Measurements from ENCODE around the gene MGAT5B. TPM values are rescaled to one million over a fixed set of nuclear protein-coding genes. Genes with fewer than 3 reads are reported as not detected.

Gene MGAT5B
- total and polyA plus RNA-seq, 2 of the 13 experiments (the other 11 are each of a cell fraction or from before 2014, with no cell fraction given): 0.07 to 0.13 TPM

DNA sequence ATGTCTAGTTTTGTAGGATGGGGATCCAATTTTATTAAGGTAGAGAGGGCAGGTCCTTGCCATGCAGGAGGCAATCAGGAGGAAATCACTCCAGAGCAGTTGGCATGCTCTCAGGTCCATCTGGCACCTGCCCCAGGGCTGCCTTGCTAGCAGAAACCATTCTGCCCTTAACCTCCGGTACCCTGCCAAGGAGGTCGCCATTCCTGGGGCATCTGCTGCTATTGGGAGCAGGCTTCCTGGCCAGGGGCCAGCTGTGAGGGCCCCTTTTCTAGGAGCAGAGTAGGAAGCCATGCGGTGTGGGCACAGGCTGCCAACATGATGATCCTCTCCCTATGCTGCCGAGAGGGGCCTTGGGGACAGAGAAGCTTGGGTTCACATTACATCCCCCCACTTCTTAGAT lies 47.6 kb upstream of the MGAT5B start:
- in situ Hi-C loops (cut with HindIII; ENCODE audit: extremely low pct_ligation_motif_present, low pct_unique_long_range_greater_than_20kb): loop anchor here (10.0 kb wide), 1 partner anchor 244 kb away; no protein-coding TSS in a partner anchor
- ChIA-PET CTCF (ENCODE audit: low intra/inter-chr PET ratio, low total read pairs) (no interaction called here), POLR2A (no interaction called here)
- Histone ChIP-seq H3K79me2 (ENCODE audit: insufficient read depth, low read length) (no peaks in the 10 kb centered on the region), H3K36me3 (replicated peaks in 1 of 2; ENCODE audit: control insufficient read depth in 1 of 2, insufficient read depth in 2 of 2, low read length in 2 of 2) (no peaks in the 10 kb centered on the region), H3K4me1 (ENCODE audit: insufficient read depth, low read length) (no peaks in the 10 kb centered on the region), H3K9ac (ENCODE audit: insufficient read depth, low read depth, low read length) (no peak overlapping the region), H3K4me3 (replicated peaks in 1 of 3; ENCODE audit: insufficient read depth in 1 of 3, low read depth in 2 of 3, low read length in 3 of 3) (no peak overlapping the region), H2AFZ (ENCODE audit: low read length) (no peak overlapping the region), H3K27ac (ENCODE audit: extremely low read length, insufficient read depth, low read length) (no peak overlapping the region), H3K9me3 (ENCODE audit: low read length) (no peaks in the 10 kb centered on the region), H3K4me2 (ENCODE audit: low read depth, low read length) (no peak overlapping the region), H4K20me1 (ENCODE audit: insufficient read depth, low read length) (no peaks in the 10 kb centered on the region), H3K27me3 (ENCODE audit: control insufficient read depth in 1 of 2, insufficient read depth in 2 of 2, low read length in 2 of 2) (peaks cover 10 to 46% of the 10 kb centered on the region in 2 experiments)
- 18% methylated on average over 4 of the region's 4 CpGs for WGBS (ENCODE audit: low lambda C conversion rate)
- DNase-seq (ENCODE audit: low spot score): no peak
- TF ChIP-seq ZNF737 (CRISPR knock-in tag; IDR thresholded peaks at IDR 0.05; ENCODE audit: borderline replicate concordance) (no peak), ZKSCAN1 (IDR thresholded peaks at IDR 0.05; ENCODE audit: low read length) (no peak), ZNF17 (CRISPR knock-in tag; IDR thresholded peaks at IDR 0.05) (no peak), ZFYVE20 (CRISPR knock-in tag; IDR thresholded peaks at IDR 0.05; ENCODE audit: borderline replicate concordance, low read depth) (no peak), HOXD1 (CRISPR knock-in tag; IDR thresholded peaks at IDR 0.05) (no peak), GATA4 (IDR thresholded peaks at IDR 0.05; ENCODE audit: borderline replicate concordance, low read depth) (no peak), ZNF30 (CRISPR knock-in tag; IDR thresholded peaks at IDR 0.05) (no peak), SRY (CRISPR knock-in tag; IDR thresholded peaks at IDR 0.05) (no peak), TRIM22 (IDR thresholded peaks at IDR 0.05) (no peak), MLLT10 (CRISPR knock-in tag; IDR thresholded peaks at IDR 0.05) (no peak), ZNF20 (CRISPR knock-in tag; IDR thresholded peaks at IDR 0.05) (no peak), ZBTB49 (CRISPR knock-in tag; IDR thresholded peaks at IDR 0.05; ENCODE audit: borderline replicate concordance) (no peak), IKZF1 (IDR thresholded peaks at IDR 0.05) (no peak), ZNF772 (CRISPR knock-in tag; IDR thresholded peaks at IDR 0.05) (no peak), TMF1 (CRISPR knock-in tag; IDR thresholded peaks at IDR 0.05; ENCODE audit: low read depth) (no peak)
- TF ChIP-seq, protein P1, sequence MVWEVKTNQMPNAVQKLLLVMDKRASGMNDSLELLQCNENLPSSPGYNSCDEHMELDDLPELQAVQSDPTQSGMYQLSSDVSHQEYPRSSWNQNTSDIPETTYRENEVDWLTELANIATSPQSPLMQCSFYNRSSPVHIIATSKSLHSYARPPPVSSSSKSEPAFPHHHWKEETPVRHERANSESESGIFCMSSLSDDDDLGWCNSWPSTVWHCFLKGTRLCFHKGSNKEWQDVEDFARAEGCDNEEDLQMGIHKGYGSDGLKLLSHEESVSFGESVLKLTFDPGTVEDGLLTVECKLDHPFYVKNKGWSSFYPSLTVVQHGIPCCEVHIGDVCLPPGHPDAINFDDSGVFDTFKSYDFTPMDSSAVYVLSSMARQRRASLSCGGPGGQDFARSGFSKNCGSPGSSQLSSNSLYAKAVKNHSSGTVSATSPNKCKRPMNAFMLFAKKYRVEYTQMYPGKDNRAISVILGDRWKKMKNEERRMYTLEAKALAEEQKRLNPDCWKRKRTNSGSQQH (CRISPR knock-in tag; IDR thresholded peaks at IDR 0.05; ENCODE audit: low read depth): no peak
- TF ChIP-seq, protein P2, sequence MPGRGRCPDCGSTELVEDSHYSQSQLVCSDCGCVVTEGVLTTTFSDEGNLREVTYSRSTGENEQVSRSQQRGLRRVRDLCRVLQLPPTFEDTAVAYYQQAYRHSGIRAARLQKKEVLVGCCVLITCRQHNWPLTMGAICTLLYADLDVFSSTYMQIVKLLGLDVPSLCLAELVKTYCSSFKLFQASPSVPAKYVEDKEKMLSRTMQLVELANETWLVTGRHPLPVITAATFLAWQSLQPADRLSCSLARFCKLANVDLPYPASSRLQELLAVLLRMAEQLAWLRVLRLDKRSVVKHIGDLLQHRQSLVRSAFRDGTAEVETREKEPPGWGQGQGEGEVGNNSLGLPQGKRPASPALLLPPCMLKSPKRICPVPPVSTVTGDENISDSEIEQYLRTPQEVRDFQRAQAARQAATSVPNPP (CRISPR knock-in tag; IDR thresholded peaks at IDR 0.05): no peak
- ATAC-seq: no peak
- intact Hi-C loops (cut with micrococcal nuclease; ENCODE audit: unreplicated experiment): no loop called here
- FAIRE-seq: no peak
- BruUV-seq (replicated peaks): no TSS peak

All from HepG2 (cell line).